Esophagus mucosa (tissue), 1 donor: Measurements from ENCODE around the gene CDC42BPA. TPM values are rescaled to one million over a fixed set of nuclear protein-coding genes. Genes with fewer than 3 reads are reported as not detected.
"Not testable (repeated sequence)": the region's sequence is repeated elsewhere in the genome, so short reads cannot be mapped to it uniquely, and the experiment has no call there.

Experiments
- ATAC-seq: fragments of 200-7000 bp; cut with Tn5 transposase; one replicate; pipeline ENCODE4 v1.9.1; 2020
- total RNA-seq: library from RNA; stranded (reverse); gene quantifications from one replicate; pipeline ENCODE4 v1.2.4, GENCODE V29; 2023
- donor health status: DM: yes; HTN: yes; CAD: no.

The CDC42BPA gene
- total RNA-seq, 1 donor from 2014 or later: 11.1 TPM

GRCh38 chr1:227260433-227260832 is 57.9 kb downstream of the CDC42BPA start:
- ATAC-seq: no peak

GRCh38 chr1:227257964-227258363 is 60.3 kb downstream of the CDC42BPA start:
- ATAC-seq: no peak

GRCh38 chr1:227255086-227255732 is 63.1 kb downstream of the CDC42BPA start:
- ATAC-seq: no peak

GRCh38 chr1:227253065-227253464 is 65.2 kb downstream of the CDC42BPA start:
- no peak for ATAC-seq

GRCh38 chr1:227245613-227246320 is 72.5 kb downstream of the CDC42BPA start:
- ATAC-seq: no peak

- no peak for ATAC-seq
These were observed 73.8 kb downstream of the CDC42BPA start for GRCh38 chr1:227244339-227245118.

- no peak for ATAC-seq
These were observed 75.2 kb downstream of the CDC42BPA start for GRCh38 chr1:227242811-227243682.

- ATAC-seq: no peak
These were observed 77.3 kb downstream of the CDC42BPA start for GRCh38 chr1:227240983-227241382.

- ATAC-seq: peak; percentile 33
These were observed 83.3 kb downstream of the CDC42BPA start for GRCh38 chr1:227234998-227235405.

- not testable (repeated sequence) for ATAC-seq
These were observed 87.2 kb downstream of the CDC42BPA start for GRCh38 chr1:227231128-227231527.

- ATAC-seq: no peak
These were observed 90.1 kb downstream of the CDC42BPA start for GRCh38 chr1:227228201-227228600.

GRCh38 chr1:227227761-227228160 is 90.5 kb downstream of the CDC42BPA start:
- no peak for ATAC-seq

- ATAC-seq: peak; percentile 93
These were observed 92.5 kb downstream of the CDC42BPA start for GRCh38 chr1:227225715-227226346.

GRCh38 chr1:227223171-227223806 is 95.0 kb downstream of the CDC42BPA start:
- ATAC-seq: no peak

GRCh38 chr1:227219715-227220292 is 98.5 kb downstream of the CDC42BPA start:
- no peak for ATAC-seq

- ATAC-seq: no peak
These were observed 99.3 kb downstream of the CDC42BPA start for GRCh38 chr1:227218870-227219573.

GRCh38 chr1:227215863-227216510 is 102.3 kb downstream of the CDC42BPA start:
- no peak for ATAC-seq

GRCh38 chr1:227214207-227214606 is 104.1 kb downstream of the CDC42BPA start:
- ATAC-seq: no peak

GRCh38 chr1:227213426-227213825 is 104.9 kb downstream of the CDC42BPA start:
- no peak for ATAC-seq

GRCh38 chr1:227212164-227212563 is 106.1 kb downstream of the CDC42BPA start:
- no peak for ATAC-seq
